WTC11 (cell line): ENCODE data around the gene MTMR10.

ENCODE experiments used
- ATF3 ChIP-seq: sonication (generic); formaldehyde crosslinking; conservative IDR thresholded peaks from 2 replicates; pipeline ENCODE4 v1.8.1; 2022; ENCODE audit warnings: mild to moderate bottlenecking, missing genetic modification reagents
- ETV6 ChIP-seq: sonication (generic); formaldehyde crosslinking; IDR thresholded peaks from 2 replicates; pipeline ENCODE4 v1.8.1; 2022; ENCODE audit warnings: mild to moderate bottlenecking, missing genetic modification reagents
- GRHL2 ChIP-seq: fragments of 250-450 bp; sonication (Bioruptor Pico); IDR thresholded peaks from 2 replicates; pipeline ENCODE4 v1.8.0; 2022; ENCODE audit warnings: mild to moderate bottlenecking, moderate library complexity; ENCODE audit not compliant: insufficient replicate concordance, severe bottlenecking
- JUN ChIP-seq: sonication (generic); formaldehyde crosslinking; IDR thresholded peaks from 2 replicates; pipeline ENCODE4 v1.8.0; 2023; ENCODE audit warnings: mild to moderate bottlenecking, missing genetic modification reagents
- MAX ChIP-seq: sonication (generic); formaldehyde crosslinking; IDR thresholded peaks from 2 replicates; pipeline ENCODE4 v1.8.0; 2022; ENCODE audit warnings: mild to moderate bottlenecking, missing genetic modification reagents
- PRDM15 ChIP-seq: sonication (generic); formaldehyde crosslinking; IDR thresholded peaks from 2 replicates; pipeline ENCODE4 v1.8.0; 2022; ENCODE audit warnings: missing genetic modification reagents
- ZNF263 ChIP-seq: sonication (generic); formaldehyde crosslinking; IDR thresholded peaks from 2 replicates; pipeline ENCODE4 v1.8.1; 2022; ENCODE audit warnings: low read depth, mild to moderate bottlenecking, moderate library complexity, missing genetic modification reagents
- TF ChIP-seq, protein P1 (sequence below): fragments of 200-600 bp; IDR thresholded peaks from 2 replicates; pipeline ENCODE4 v1.8.0; 2022; ENCODE audit warnings: antibody characterized with exemption
- TF ChIP-seq, protein P2 (sequence below): fragments of 250-450 bp; sonication (Bioruptor Pico); IDR thresholded peaks from 2 replicates; pipeline ENCODE4 v1.8.0; 2021; ENCODE audit warnings: mild to moderate bottlenecking

GRCh38 chr15:31039961-31040360 lies 48.5 kb upstream of the MTMR10 start:
- TF ChIP-seq, protein P1, sequence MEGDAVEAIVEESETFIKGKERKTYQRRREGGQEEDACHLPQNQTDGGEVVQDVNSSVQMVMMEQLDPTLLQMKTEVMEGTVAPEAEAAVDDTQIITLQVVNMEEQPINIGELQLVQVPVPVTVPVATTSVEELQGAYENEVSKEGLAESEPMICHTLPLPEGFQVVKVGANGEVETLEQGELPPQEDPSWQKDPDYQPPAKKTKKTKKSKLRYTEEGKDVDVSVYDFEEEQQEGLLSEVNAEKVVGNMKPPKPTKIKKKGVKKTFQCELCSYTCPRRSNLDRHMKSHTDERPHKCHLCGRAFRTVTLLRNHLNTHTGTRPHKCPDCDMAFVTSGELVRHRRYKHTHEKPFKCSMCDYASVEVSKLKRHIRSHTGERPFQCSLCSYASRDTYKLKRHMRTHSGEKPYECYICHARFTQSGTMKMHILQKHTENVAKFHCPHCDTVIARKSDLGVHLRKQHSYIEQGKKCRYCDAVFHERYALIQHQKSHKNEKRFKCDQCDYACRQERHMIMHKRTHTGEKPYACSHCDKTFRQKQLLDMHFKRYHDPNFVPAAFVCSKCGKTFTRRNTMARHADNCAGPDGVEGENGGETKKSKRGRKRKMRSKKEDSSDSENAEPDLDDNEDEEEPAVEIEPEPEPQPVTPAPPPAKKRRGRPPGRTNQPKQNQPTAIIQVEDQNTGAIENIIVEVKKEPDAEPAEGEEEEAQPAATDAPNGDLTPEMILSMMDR = no peak
- no peak for TF ChIP-seq ETV6 (CRISPR knock-in tag)
- no peak for TF ChIP-seq MAX (CRISPR knock-in tag)
- TF ChIP-seq JUN (CRISPR knock-in tag) = no peak
- TF ChIP-seq, protein P2, sequence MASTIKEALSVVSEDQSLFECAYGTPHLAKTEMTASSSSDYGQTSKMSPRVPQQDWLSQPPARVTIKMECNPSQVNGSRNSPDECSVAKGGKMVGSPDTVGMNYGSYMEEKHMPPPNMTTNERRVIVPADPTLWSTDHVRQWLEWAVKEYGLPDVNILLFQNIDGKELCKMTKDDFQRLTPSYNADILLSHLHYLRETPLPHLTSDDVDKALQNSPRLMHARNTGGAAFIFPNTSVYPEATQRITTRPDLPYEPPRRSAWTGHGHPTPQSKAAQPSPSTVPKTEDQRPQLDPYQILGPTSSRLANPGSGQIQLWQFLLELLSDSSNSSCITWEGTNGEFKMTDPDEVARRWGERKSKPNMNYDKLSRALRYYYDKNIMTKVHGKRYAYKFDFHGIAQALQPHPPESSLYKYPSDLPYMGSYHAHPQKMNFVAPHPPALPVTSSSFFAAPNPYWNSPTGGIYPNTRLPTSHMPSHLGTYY (CRISPR knock-in tag) = no peak
- TF ChIP-seq ZNF263 (CRISPR knock-in tag) = no peak
- TF ChIP-seq GRHL2 (CRISPR knock-in tag) = no peak
- TF ChIP-seq ATF3 (CRISPR knock-in tag) = no peak
- TF ChIP-seq PRDM15 = no peak
